Measurements from ENCODE around the gene UBE3D.
"Not testable (repeated sequence)": the region's sequence is repeated elsewhere in the genome, so short reads cannot be mapped to it uniquely, and the experiment has no call there.

Gene UBE3D

DNA sequence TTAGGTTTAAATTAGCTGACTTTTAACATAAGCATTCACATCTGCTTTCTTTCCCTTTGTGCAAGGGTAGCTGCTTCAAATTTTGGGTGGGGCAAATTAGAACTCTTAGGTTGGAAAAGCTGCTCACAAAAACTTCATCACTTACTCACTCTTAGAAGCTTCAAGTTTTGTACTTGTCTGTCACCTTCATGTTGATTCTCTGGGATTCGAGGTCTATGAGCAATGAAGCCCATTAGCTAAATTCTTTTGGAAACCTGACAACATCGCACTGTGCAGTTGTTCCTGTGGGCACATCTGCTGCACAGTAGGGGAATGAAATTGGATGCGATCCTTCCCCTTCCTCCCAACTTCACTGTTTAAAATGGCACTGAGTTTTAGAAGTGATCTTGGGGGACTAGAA, 156.1 kb downstream of the UBE3D start:
- no peak for DNase-seq

GRCh38 chr6:82908661-82909060, 157.0 kb downstream of the UBE3D start:
- DNase-seq, result no peak

- DNase-seq, result no peak
Measured at GRCh38 chr6:82906951-82907350, 158.7 kb downstream of the UBE3D start.

GRCh38 chr6:82906489-82906888, 159.2 kb downstream of the UBE3D start:
- DNase-seq, result no peak

GRCh38 chr6:82904860-82905259, 160.8 kb downstream of the UBE3D start:
- DNase-seq, result no peak

GRCh38 chr6:82904257-82904656, 161.4 kb downstream of the UBE3D start:
- no peak for DNase-seq

GRCh38 chr6:82902290-82902689, 163.4 kb downstream of the UBE3D start:
- no peak for DNase-seq

- no peak for DNase-seq
Measured at GRCh38 chr6:82894653-82895259, 170.9 kb downstream of the UBE3D start.

DNA sequence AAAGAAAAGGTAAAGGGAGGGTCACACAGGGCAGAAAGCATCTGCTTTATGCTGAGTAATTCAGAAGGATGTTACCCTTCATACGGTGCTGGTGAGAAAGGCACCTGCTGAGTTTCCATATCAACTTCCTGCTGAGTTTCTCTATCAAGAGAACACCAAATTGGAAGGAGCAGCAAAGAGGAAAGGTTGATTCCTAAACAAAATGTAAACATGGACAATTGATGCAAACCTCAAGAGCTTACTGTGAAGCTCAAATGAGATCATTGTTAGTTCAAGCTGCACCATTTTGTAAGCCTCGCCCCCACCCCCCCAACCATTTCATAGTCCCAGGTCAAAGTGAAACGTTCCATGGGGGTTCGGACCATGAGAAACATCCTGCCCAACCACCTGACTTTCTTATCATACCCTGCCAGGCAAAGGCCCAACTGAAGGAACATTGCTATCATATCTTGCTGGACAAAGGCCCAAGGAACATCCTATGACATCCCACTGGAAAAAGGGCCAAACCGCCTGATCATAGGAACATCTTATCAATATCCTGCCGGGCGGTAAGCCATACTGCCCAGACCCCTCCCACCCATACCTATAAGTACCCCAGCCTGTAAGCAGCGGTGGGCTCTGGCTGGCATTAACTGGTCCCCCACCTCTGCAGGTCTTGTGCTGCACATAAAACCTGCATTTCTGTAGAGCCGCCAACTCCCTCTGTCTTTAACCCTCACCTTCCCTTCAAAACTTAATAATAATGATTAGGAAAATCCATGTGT, 171.6 kb downstream of the UBE3D start:
- no peak for DNase-seq

DNA sequence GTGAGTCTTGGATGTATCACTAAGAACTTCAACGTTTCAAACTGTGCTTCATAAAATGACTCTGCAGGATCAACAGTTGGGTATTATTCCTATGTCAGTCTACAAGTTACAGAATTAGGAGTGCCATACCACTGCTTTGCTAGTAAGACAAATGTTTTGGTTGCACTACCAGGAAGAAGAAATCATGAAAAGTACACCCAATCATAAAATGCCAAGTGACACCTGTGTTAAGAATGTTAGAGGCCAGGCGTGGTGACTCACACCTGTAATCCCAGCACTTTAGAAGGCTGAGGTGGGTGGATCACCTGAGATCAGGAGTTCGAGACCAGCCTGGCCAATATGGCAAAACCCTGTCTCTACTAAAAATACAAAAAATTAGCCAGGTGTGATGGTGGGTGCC, 174.1 kb downstream of the UBE3D start:
- not testable (repeated sequence) for DNase-seq

DNA sequence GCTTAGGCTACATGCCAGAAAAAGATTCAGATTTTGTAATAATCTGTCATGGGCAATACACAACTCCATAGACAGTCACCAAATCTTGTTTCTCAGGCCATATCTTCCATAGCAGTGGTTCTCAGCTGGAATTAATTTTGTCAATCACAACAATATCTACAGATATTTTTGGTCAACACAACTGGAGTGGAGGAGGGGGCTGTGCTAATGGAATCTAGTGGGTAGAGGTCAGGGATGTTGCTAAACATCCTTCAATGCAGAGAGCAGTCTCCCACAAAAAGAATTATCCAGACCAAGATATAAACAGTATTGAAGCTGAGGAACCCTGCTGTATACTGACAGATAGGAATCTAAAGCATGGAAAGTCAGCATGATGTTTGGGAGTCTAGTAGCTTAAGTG, 174.6 kb downstream of the UBE3D start:
- DNase-seq, result no peak

DNA sequence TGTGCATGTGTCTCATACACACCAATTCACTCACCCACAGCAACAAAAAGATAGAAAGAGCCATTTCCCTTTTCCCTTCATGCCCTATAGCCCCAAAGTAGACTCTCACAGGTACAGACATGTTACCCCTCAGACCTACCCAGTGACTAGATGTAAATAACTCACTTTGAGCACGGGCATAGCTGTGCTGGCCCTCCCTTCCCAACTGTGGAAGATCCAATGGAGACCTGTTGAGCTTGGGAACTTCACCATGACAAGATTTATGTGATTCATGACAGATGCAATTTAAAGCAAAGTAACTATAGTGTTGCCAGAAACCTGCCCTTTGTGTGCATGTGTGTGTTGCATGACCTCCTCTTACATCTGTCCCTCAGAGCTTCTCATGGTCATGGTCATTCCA, 175.4 kb downstream of the UBE3D start:
- DNase-seq, result no peak

GRCh38 chr6:82889143-82889542, 176.5 kb downstream of the UBE3D start:
- DNase-seq, result no peak

- no peak for DNase-seq
Measured at GRCh38 chr6:82882363-82883023, 183.1 kb downstream of the UBE3D start.

GRCh38 chr6:82881519-82881918, 184.1 kb downstream of the UBE3D start:
- DNase-seq, result no peak

DNA sequence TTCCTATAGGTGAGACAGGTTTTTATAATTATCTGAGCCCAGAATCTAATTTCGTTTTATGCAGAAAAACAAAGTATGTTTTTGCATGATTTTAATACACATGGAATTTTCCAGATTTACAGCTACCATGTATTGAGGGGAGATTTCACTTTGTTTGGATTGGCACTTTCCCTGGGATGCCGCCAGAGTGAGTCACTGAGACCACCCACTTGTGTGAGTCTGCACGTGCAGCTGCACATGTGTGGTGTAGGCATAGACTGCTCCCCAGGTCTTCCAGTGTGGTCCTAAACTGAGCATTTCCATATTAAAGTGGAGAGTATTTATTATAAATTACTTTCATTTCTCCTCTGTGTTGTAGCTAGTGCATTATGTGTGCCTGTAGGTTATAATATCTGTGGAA, 186.8 kb downstream of the UBE3D start:
- no peak for DNase-seq

DNA sequence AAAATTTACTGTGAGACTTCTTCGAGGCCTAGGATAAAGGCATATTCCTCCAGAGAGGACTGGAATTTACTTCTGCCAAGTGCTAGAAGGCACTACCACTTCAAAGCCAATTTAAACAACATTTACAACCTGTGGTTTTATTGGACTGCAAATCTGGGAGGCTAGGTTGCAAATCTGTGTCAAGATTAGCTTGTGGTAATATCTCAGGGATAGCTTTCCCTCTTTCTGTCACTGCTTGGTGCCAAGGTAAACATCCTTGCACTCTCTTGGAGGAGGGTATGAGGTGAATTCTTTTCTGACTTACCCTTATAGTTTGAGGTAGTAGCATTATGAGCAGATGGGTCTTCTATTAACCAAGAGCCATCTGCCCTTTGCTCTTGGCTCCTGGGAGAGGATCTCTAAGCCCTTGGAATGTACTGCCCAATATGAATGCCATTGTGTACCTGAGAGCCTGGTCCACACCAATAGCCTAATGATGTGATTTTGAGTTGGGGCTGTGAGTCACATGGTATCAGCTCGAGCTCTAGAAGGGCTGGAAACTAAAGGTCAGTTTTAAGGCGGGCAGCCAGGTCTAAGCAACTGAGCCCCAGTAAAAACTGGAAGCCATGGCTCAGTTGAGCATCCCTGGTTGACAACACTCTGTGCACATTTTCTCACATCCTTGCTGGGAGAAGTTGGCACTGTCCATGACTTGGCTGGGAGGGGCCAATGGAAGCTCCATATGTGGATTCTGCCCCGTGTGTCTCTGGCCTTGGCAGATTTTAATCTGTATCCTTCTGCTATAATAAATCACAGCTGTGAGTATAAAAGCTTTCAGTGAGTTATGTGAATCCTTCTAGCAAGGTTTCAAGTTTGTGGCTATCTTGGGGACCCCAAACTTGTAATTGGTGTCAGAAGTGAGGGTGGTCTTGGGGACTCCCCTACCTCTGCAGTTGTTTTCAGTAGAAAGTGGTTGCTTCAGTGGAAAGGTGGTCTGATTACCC, 188.1 kb downstream of the UBE3D start:
- DNase-seq, result no peak

GRCh38 chr6:82875573-82876185, 190.0 kb downstream of the UBE3D start:
- no peak for DNase-seq

GRCh38 chr6:82874867-82875266, 190.8 kb downstream of the UBE3D start:
- DNase-seq, result no peak

- DNase-seq, result no peak
Measured at GRCh38 chr6:82872185-82872584, 193.5 kb downstream of the UBE3D start.

GRCh38 chr6:82870582-82871172, 195.0 kb downstream of the UBE3D start:
- DNase-seq, result no peak

DNA sequence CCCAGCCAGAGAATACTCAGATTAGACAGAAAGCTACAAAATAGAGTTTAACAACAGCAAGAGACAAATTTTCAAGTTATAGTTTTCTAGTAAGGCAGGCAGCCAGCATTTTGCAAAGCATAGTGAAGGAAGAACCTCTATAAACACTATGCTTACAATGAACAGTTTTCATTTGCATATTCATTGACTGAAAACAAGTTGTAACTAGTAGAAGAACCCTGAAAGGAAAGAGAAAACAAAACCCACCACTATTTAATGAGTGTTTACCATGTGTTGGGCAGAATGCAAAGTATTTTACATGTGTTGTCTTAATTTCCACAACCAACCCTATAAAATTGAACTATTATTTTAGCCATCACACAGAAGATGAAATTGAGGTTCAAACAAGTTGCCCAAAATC, 196.1 kb downstream of the UBE3D start:
- no peak for DNase-seq

All from CD4-positive, alpha-beta T cell treated with Interferon alpha-2 for 1 hour (primary cell).